NCI-H510A treated with DMSO at 0.1 percent for 48 hours (cell line): ENCODE results near the gene FNDC10.
"Not testable (repeated sequence)": the region's sequence is repeated elsewhere in the genome, so short reads cannot be mapped to it uniquely, and the experiment has no call there.

Experiments
- DNase-seq: peaks from one replicate; lab custom pipeline; 2025; lab: John Stamatoyannopoulos, UW

Gene FNDC10

GRCh38 chr1:1599030-1599934 lies 653 bp downstream of the FNDC10 start:
- DNase-seq: no peak

- DNase-seq: no peak
These were observed 1.3 kb downstream of the FNDC10 start for GRCh38 chr1:1598720-1599029.

GRCh38 chr1:1598051-1598719 lies 1.8 kb downstream of the FNDC10 start:
- DNase-seq: no peak

GRCh38 chr1:1597275-1597930 lies 2.5 kb downstream of the FNDC10 start:
- DNase-seq: no peak

- DNase-seq: no peak
These were observed 3.3 kb downstream of the FNDC10 start for GRCh38 chr1:1596493-1597274.

- DNase-seq: not testable (repeated sequence)
These were observed 4.6 kb downstream of the FNDC10 start for GRCh38 chr1:1595341-1595740.

- peak; percentile 82 for DNase-seq
These were observed 5.2 kb downstream of the FNDC10 start for GRCh38 chr1:1594602-1595260.

- no peak for DNase-seq
These were observed 5.9 kb downstream of the FNDC10 start for GRCh38 chr1:1593834-1594601.

GRCh38 chr1:1591452-1591851 lies 8.5 kb downstream of the FNDC10 start:
- DNase-seq: no peak

- DNase-seq: no peak
These were observed 16.5 kb downstream of the FNDC10 start for GRCh38 chr1:1583347-1584010.

- DNase-seq: no peak
These were observed 17.2 kb downstream of the FNDC10 start for GRCh38 chr1:1582585-1583346.

GRCh38 chr1:1578371-1578940 lies 21.5 kb downstream of the FNDC10 start:
- DNase-seq: no peak

GRCh38 chr1:1577367-1578011 lies 22.4 kb downstream of the FNDC10 start:
- peak; percentile 70 for DNase-seq

GRCh38 chr1:1574721-1575537 lies 25.0 kb downstream of the FNDC10 start, which contains the start of gene SSU72:
SSU72 (minus strand) TSS chr1:1574863; CDS start chr1:1574557, 306 bp downstream.
- peak; percentile 99 for DNase-seq

GRCh38 chr1:1573843-1574720 lies 25.9 kb downstream of the FNDC10 start:
- peak; percentile 98 for DNase-seq

- no peak for DNase-seq
These were observed 30.6 kb downstream of the FNDC10 start for GRCh38 chr1:1569341-1569740.

- no peak for DNase-seq
These were observed 32.0 kb downstream of the FNDC10 start for GRCh38 chr1:1567891-1568291.
